Astrocyte of the spinal cord (primary cell): ENCODE measurements around the gene INPP5D.

ENCODE experiments used
- DNase-seq: peaks from one replicate; pipeline ENCODE4 v3.0.0; 2011; ENCODE audit warnings: low read depth, low spot score
- H3K4me3 ChIP-seq: 2 replicates; pipeline ENCODE4 v1.5.1; 2011; ENCODE audit warnings: low read depth, mild to moderate bottlenecking, low read length, moderate library complexity
- in situ Hi-C: cut with HindIII; loops from 2 replicates; pipeline ENCODE4 v1.10.0; 2017; ENCODE audit warnings: low sequenced_read_pairs
- TF ChIP-seq, protein P1 (sequence below): IDR thresholded peaks from 2 replicates; pipeline ENCODE4 v1.5.1; 2012; ENCODE audit warnings: low read depth, mild to moderate bottlenecking, low read length, inconsistent platforms

The INPP5D gene

GRCh38 chr2:233075141-233075965, 15.2 kb downstream of the INPP5D start:
- in situ Hi-C loops, result no loop called here
- DNase-seq, result no peak
- no peak overlapping the region for H3K4me3 ChIP-seq
- TF ChIP-seq, protein P1, sequence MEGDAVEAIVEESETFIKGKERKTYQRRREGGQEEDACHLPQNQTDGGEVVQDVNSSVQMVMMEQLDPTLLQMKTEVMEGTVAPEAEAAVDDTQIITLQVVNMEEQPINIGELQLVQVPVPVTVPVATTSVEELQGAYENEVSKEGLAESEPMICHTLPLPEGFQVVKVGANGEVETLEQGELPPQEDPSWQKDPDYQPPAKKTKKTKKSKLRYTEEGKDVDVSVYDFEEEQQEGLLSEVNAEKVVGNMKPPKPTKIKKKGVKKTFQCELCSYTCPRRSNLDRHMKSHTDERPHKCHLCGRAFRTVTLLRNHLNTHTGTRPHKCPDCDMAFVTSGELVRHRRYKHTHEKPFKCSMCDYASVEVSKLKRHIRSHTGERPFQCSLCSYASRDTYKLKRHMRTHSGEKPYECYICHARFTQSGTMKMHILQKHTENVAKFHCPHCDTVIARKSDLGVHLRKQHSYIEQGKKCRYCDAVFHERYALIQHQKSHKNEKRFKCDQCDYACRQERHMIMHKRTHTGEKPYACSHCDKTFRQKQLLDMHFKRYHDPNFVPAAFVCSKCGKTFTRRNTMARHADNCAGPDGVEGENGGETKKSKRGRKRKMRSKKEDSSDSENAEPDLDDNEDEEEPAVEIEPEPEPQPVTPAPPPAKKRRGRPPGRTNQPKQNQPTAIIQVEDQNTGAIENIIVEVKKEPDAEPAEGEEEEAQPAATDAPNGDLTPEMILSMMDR, result no peak

- no peak for DNase-seq
- no peak overlapping the region for H3K4me3 ChIP-seq
- TF ChIP-seq, protein P1, result no peak
- in situ Hi-C loops, result no loop called here
Measured at GRCh38 chr2:233075966-233076339, 15.8 kb downstream of the INPP5D start.

- in situ Hi-C loops, result no loop called here
- no peak for DNase-seq
- TF ChIP-seq, protein P1, result no peak
- H3K4me3 ChIP-seq, result no peak overlapping the region
Measured at GRCh38 chr2:233076749-233077148, 16.6 kb downstream of the INPP5D start.

GRCh38 chr2:233079473-233079877, 19.3 kb downstream of the INPP5D start:
- in situ Hi-C loops, result no loop called here
- H3K4me3 ChIP-seq, result no peak overlapping the region
- DNase-seq, result no peak

DNA sequence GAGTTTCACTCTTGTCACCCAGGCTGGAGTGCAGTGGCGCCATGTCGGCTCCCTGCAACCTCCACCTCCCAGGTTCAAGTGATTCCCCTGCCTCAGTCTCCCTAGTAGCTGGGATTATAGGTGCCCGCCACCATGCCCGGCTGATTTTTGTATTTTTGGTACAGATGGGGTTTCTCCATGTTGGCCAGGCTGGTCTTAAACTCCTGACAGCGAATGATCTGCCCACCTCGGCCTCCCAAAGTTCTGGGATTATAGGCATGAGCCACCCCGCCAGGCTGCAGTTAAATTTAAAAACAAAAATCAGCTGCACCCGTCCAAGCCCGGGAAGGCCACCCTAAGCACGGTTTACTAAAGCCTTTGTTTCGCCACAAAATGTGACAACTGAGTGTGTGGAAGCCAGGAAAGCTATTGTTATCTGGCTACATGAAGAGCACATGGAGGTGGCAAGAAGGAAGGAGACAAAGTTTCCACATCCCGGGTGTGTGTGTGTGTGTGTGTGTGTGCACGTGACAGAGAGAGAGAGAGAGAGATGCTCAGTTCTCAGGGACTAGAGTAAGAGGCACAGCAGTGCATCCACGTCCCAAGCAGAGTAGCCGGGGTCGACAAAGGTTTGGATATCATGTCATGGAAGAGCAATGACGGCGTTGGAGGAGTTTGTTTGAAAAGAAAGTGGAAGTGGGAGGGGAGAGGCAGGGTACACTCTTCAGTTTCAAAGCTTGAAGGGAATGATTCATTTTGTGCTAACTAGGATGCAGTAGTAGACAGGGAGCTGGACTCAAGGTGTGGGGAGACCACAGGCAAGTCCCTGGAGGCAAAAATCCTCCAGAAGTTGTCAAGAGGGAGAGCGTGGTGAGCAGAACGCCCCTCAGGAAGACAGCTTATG, 20.1 kb downstream of the INPP5D start:
- no peak overlapping the region for H3K4me3 ChIP-seq
- in situ Hi-C loops, result no loop called here

More at GRCh38 chr2:233079473-233079877, 19.3 kb downstream of the INPP5D start:
- TF ChIP-seq, protein P1, result no peak

GRCh38 chr2:233080836-233081229, 20.7 kb downstream of the INPP5D start:
- DNase-seq, result no peak
- TF ChIP-seq, protein P1, result no peak
- no peak overlapping the region for H3K4me3 ChIP-seq
- in situ Hi-C loops, result no loop called here

More for the DNA sequence above, 20.1 kb downstream of the INPP5D start:
- DNase-seq, result no peak
- TF ChIP-seq, protein P1, result no peak
